AG04449 (cell line): ENCODE measurements around the gene SYCN.

Experiments used
- CTCF ChIA-PET: fragments of 350-600 bp; formaldehyde crosslinking; extraction: SDS; loops from one replicate; lab custom pipeline; 2021; ENCODE audit warnings: antibody characterized with exemption; lab: Yijun Ruan, JAX
- POLR2A ChIA-PET: fragments of 400-600, 350-600 bp; formaldehyde crosslinking; extraction: SDS; loops from one replicate; lab custom pipeline; 2020; ENCODE audit warnings: antibody characterized with exemption, inconsistent platforms; lab: Yijun Ruan, JAX
- DNase-seq: peaks from one replicate; pipeline ENCODE4 v3.0.0-alpha.2; 2010; ENCODE audit warnings: low read depth, low spot score
- H3K4me3 ChIP-seq: 2 replicates; pipeline ENCODE4 v1.5.1; 2011; ENCODE audit warnings: low read depth, mild to moderate bottlenecking, control low read depth, low read length
- CTCF ChIP-seq: IDR thresholded peaks from one replicate; pipeline ENCODE4 v1.5.1; 2011; ENCODE audit warnings: mild to moderate bottlenecking, moderate library complexity, low read length, control low read depth, inconsistent platforms; ENCODE audit not compliant: insufficient read depth; ENCODE audit errors: missing control alignments

The SYCN gene

GRCh38 chr19:39160889-39161672 is 43.0 kb downstream of the SYCN start:
- CTCF ChIA-PET, result no interaction called here
- no peak overlapping the region for H3K4me3 ChIP-seq
- POLR2A ChIA-PET, result no interaction called here
- TF ChIP-seq CTCF, result no peak
- no peak for DNase-seq

GRCh38 chr19:39160523-39160861 is 43.6 kb downstream of the SYCN start:
- POLR2A ChIA-PET, result no interaction called here
- no peak for TF ChIP-seq CTCF
- CTCF ChIA-PET, result no interaction called here
- DNase-seq, result no peak
- H3K4me3 ChIP-seq, result no peak overlapping the region

- ChIA-PET CTCF (no interaction called here), POLR2A (no interaction called here)
- H3K4me3 ChIP-seq, result no peak overlapping the region
- TF ChIP-seq CTCF, result no peak
- no peak for DNase-seq
Observed at GRCh38 chr19:39158646-39159260, 45.3 kb downstream of the SYCN start.

GRCh38 chr19:39157997-39158389 is 46.1 kb downstream of the SYCN start:
- no peak for DNase-seq
- POLR2A ChIA-PET, result no interaction called here

GRCh38 chr19:39157275-39157996 is 46.6 kb downstream of the SYCN start:
- CTCF ChIA-PET, result interaction anchor here (0.7 kb wide), 1 partner anchor 12 kb away, joined by 3 read pairs; no protein-coding TSS in a partner anchor
- TF ChIP-seq CTCF, result no peak
- H3K4me3 ChIP-seq, result no peak overlapping the region
- DNase-seq, result no peak
- POLR2A ChIA-PET, result no interaction called here

More at GRCh38 chr19:39157997-39158389, 46.1 kb downstream of the SYCN start:
- TF ChIP-seq CTCF, result no peak
- CTCF ChIA-PET, result no interaction called here
- H3K4me3 ChIP-seq, result no peak overlapping the region
